GM12874 (cell line): ENCODE data around the gene KRT75.
A peak's percentile ranks its signal among the peaks of the same experiment; 100 is the strongest.

Experiments used
- TF ChIP-seq, protein P1 (sequence below): IDR thresholded peaks from 2 replicates; pipeline ENCODE4 v1.5.1; 2011; ENCODE audit warnings: low read depth, mild to moderate bottlenecking, control low read depth, low read length, moderate library complexity; ENCODE audit not compliant: insufficient read depth

Gene KRT75

DNA sequence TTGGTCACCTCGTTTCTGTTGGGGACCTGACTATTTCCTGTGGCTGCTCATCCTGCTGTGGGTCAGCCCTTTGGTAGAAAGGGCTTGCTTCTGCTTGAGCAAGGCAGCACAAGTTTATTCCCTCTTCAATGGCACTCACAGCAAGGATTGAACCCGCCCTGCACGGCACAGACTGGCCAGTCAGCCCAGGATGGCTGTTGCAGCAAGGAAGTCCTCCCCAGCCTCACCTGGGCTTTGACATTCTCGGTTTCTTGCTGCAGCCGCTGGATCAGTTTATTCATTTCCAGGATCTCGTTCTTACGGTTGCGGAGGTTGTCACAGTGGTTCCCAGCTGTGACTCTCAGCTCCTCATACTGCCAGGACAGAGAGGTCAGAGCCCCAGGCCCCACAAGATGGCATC, 37.5 kb downstream of the KRT75 start:
- TF ChIP-seq, protein P1, sequence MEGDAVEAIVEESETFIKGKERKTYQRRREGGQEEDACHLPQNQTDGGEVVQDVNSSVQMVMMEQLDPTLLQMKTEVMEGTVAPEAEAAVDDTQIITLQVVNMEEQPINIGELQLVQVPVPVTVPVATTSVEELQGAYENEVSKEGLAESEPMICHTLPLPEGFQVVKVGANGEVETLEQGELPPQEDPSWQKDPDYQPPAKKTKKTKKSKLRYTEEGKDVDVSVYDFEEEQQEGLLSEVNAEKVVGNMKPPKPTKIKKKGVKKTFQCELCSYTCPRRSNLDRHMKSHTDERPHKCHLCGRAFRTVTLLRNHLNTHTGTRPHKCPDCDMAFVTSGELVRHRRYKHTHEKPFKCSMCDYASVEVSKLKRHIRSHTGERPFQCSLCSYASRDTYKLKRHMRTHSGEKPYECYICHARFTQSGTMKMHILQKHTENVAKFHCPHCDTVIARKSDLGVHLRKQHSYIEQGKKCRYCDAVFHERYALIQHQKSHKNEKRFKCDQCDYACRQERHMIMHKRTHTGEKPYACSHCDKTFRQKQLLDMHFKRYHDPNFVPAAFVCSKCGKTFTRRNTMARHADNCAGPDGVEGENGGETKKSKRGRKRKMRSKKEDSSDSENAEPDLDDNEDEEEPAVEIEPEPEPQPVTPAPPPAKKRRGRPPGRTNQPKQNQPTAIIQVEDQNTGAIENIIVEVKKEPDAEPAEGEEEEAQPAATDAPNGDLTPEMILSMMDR = no peak

DNA sequence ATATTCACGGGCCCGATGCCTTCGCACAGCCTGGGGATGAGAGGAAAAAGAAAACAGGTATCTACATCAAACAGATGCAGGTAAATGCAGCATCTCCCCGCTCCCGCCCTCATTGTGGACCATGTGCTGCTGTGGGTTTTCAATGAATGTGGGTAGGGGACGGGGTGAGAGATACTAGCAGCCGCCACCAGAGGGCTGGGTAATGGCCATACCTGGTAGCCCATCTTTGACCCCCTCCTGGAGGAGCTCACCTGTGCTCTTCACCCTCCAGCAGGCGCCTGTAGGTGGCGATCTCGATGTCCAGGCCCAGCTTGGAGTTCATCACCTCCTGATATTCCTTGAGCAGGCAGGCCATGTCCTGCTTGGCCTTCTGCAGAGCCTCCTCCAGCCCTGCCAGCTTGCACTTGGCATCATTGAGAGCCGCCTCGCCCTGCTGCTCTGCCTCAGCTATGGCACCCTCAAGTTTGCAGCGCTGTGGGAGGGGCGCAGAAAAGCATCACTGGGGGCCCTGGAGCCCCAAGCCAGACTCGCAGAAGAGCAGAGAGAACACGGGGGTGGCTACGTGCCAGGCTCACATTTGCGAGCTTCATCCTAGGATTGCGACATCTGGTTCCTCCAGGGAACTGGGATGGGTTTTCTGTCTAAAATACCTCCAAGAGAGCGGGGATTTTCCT, 38.3 kb downstream of the KRT75 start:
- TF ChIP-seq, protein P1 = peak; percentile 51

DNA sequence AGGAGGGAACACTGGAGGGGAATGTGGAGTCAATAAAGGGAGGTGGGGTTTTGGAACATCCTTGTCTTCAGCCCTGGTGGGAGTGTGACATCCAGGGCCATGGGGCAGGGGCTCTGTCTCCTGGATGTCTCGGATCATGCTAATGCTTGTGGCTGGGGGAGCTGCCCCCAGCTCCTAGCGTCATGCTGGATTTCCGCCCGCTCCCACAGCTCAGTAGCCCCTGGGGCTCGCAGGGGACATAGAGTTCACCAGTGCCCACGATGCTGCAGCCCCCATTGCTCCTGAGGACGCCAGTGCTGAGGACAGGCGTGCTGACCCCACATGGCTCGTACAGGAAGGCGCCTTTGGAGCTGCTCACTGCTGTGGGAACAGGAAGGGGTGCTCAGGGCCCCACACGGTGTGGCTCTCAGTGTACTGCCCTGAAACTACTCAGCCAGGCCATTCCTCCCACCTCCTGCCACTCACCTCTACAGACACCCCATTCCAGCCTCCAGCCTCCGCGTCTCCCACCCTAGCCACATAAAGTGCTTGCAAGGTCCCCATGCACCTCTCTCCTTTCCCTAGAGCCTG, 39.2 kb downstream of the KRT75 start:
- TF ChIP-seq, protein P1 = no peak

DNA sequence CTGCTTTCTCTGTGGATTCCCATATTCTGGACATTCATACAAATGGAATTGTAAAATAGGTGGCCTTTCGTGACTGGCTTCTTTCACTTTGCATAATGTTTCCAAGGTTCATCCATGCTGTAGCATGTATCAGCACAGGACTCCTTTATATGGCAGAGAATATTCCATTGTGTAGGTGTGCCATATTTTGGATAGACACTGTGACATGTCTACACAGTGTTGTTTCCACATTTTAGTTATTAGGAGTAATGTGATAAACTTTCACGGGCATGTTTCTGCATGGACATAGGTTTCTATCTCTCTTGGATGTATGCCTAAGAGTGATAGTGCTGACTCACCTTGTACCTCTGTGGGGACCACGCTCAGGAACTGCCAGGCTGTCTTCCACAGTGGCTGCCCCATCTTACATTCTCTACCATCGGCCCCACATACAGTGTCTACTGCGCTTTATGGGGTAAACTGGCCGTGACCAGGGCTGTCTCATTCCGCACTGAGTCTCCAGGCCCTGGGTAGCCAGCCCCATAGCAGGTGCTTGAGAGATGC, 41.6 kb downstream of the KRT75 start:
- TF ChIP-seq, protein P1 = no peak

DNA sequence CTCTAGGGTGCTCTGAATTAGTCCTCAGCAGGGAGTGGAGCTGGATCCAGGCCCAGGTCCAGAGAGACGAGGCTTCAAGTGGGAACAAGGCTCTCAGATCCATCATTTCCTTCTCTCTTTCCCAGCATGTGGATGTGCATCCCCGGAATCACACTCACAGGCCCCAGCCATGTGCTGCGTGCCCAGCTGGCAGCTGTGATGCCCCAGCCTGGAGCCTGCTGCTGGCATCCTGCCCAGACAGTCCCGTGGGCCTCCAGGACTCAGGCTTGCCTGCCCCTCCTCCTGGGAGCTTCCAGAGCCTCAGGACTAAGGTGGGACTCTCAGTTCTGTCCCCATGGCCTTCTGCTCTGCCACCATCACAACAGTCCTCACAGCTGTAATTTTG, 42.6 kb downstream of the KRT75 start:
- TF ChIP-seq, protein P1 = no peak

DNA sequence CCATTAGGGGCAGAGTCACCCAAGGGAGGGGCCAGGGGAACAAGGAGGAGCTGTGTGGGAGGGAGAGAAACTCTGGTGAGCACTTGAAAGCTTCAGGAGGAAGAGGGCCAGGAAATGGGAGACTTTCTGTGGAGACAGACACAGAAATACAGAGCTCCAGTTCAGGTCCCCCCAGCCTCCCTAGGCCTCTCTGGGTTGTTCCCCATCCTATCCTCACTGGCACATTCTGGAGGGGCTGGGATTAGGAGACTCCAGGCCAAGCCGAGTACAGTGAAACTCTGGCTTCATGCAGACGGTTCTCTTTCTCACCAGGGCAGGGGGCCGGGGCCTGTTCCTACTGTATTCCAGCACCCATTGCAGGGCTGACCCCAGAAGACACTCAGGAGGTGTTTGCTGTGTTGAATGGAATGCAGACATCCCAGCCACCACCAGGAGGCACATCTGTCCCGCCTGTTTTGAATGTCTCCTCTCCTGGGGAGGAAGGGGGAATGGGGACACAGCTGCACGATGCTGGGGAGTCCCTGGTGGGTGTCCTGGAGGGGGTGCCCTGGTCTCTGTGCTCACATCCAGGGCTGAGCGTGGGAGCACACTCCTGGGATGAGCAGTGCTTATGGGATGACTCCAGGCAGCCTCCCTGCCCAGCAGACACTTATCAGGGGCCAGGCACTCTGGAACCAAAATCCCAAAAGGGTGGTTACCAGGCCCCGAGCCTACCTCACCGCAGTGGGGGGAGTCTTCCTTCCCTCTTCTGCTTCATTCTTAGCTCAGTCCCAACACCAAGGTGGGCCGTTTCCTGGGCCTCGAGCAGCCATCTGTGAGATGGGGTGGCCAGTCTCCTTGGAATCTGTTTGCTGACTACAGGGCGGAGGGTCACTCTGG, 43.2 kb downstream of the KRT75 start:
- TF ChIP-seq, protein P1 = peak; percentile 48
